ENCODE data around the gene L1CAM. TPM values are rescaled to one million over a fixed set of nuclear protein-coding genes. Genes with fewer than 3 reads are reported as not detected.

Gene L1CAM
- polyA plus RNA-seq, 3 donors = 0.55 TPM; not detected in 2

GRCh38 chrX:153836921-153837320 lies 49.1 kb downstream of the L1CAM start:
- Histone ChIP-seq H3K4me1 (ENCODE audit: control insufficient read depth in 1 of 2, insufficient read depth in 2 of 2, low read length in 2 of 2) (no peaks in the 10 kb centered on the region), H3K36me3 (replicated peaks in 1 of 2; ENCODE audit: control insufficient read depth in 1 of 2, insufficient read depth in 2 of 2, low read length in 2 of 2) (no peaks in the 10 kb centered on the region), H3K27me3 (ENCODE audit: control insufficient read depth in 2 of 2, insufficient read depth in 2 of 2, low read length in 2 of 2) (peaks cover 22 to 37% of the 10 kb centered on the region in 2 donors), H3K9ac (ENCODE audit: insufficient read depth, low read length, poor library complexity, severe bottlenecking) (no peak overlapping the region), H3K27ac (ENCODE audit: low read depth in 1 of 2, low read length in 2 of 2) (no peak overlapping the region), H3K4me2 (replicated peaks; ENCODE audit: extremely low read depth, low read length, poor library complexity, severe bottlenecking) (no peak overlapping the region), H3K79me2 (ENCODE audit: insufficient read depth, low read length) (no peaks in the 10 kb centered on the region), H4K20me1 (ENCODE audit: insufficient read depth, low read length) (no peaks in the 10 kb centered on the region), H3K9me3 (replicated peaks in 1 of 2; ENCODE audit: control insufficient read depth in 1 of 2, insufficient read depth in 1 of 2, low read length in 2 of 2) (peaks cover 0 to 5% of the 10 kb centered on the region in 2 donors), H3K4me3 (replicated peaks in 1 of 3; ENCODE audit: low read depth in 2 of 3, low read length in 3 of 3) (no peak overlapping the region), H2AFZ (ENCODE audit: insufficient read depth, low read depth, low read length, poor library complexity, severe bottlenecking) (no peak overlapping the region)
- DNase-seq = no peak
- WGBS (ENCODE audit: insufficient coverage) = 83% methylated on average over 1 of the region's 6 CpGs
- Mint-ChIP-seq H3K27ac (peak overlapping the region in 1 of 7 donors; percentile 16), H3K9me3 (peaks cover 0 to 8% (median 6%) of the 10 kb centered on the region in 7 donors), H3K36me3 (no peaks in the 10 kb centered on the region), H3K4me1 (no peaks in the 10 kb centered on the region), H3K4me3 (no peak overlapping the region), H3K27me3 (ENCODE audit: low read depth in 3 of 3) (peaks cover 26 to 53% (median 40%) of the 10 kb centered on the region in 3 donors)
- intact Hi-C loops (cut with micrococcal nuclease) = no loop called here
- no peak for TF ChIP-seq CTCF (IDR thresholded peaks at IDR 0.05)

- no peak overlapping the region for H3K27ac ChIP-seq (ENCODE audit: low read depth in 1 of 2, low read length in 2 of 2)
- WGBS (ENCODE audit: insufficient coverage) = 94% methylated on average over 7 of the region's 10 CpGs
- no peak overlapping the region for H3K27ac Mint-ChIP-seq
These were observed 53.2 kb downstream of the L1CAM start for GRCh38 chrX:153832728-153833127.

More at GRCh38 chrX:153832728-153833127, 53.2 kb downstream of the L1CAM start:
- no peaks in the 10 kb centered on the region for H3K79me2 ChIP-seq (ENCODE audit: insufficient read depth, low read length)
- H3K9me3 Mint-ChIP-seq = peaks cover 0 to 28% (median 19%) of the 10 kb centered on the region in 7 donors
- no peak for TF ChIP-seq CTCF (IDR thresholded peaks at IDR 0.05)
- no peak overlapping the region for H3K9ac ChIP-seq (ENCODE audit: insufficient read depth, low read length, poor library complexity, severe bottlenecking)
- no peaks in the 10 kb centered on the region for H3K4me1 ChIP-seq (ENCODE audit: control insufficient read depth in 1 of 2, insufficient read depth in 2 of 2, low read length in 2 of 2)
- no peak overlapping the region for H3K4me3 ChIP-seq (replicated peaks in 1 of 3; ENCODE audit: low read depth in 2 of 3, low read length in 3 of 3)
- H3K4me2 ChIP-seq (replicated peaks; ENCODE audit: extremely low read depth, low read length, poor library complexity, severe bottlenecking) = no peak overlapping the region
- no peaks in the 10 kb centered on the region for H3K36me3 Mint-ChIP-seq
- no peaks in the 10 kb centered on the region for H4K20me1 ChIP-seq (ENCODE audit: insufficient read depth, low read length)
- intact Hi-C loops (cut with micrococcal nuclease) = no loop called here
- H3K27me3 Mint-ChIP-seq (ENCODE audit: low read depth in 3 of 3) = peaks cover 38 to 56% (median 54%) of the 10 kb centered on the region in 3 donors
- H3K27me3 ChIP-seq (ENCODE audit: control insufficient read depth in 2 of 2, insufficient read depth in 2 of 2, low read length in 2 of 2) = peaks cover 30 to 50% of the 10 kb centered on the region in 2 donors
- no peak overlapping the region for H2AFZ ChIP-seq (ENCODE audit: insufficient read depth, low read depth, low read length, poor library complexity, severe bottlenecking)
- no peaks in the 10 kb centered on the region for H3K4me1 Mint-ChIP-seq
- no peaks in the 10 kb centered on the region for H3K36me3 ChIP-seq (replicated peaks in 1 of 2; ENCODE audit: control insufficient read depth in 1 of 2, insufficient read depth in 2 of 2, low read length in 2 of 2)
- H3K9me3 ChIP-seq (replicated peaks in 1 of 2; ENCODE audit: control insufficient read depth in 1 of 2, insufficient read depth in 1 of 2, low read length in 2 of 2) = peaks cover 0 to 21% of the 10 kb centered on the region in 2 donors
- H3K4me3 Mint-ChIP-seq = peak overlapping the region in 1 of 2 donors; percentile 49
- DNase-seq = no peak

Measured in CD14-positive monocyte (primary cell).